ENCODE measurements around the gene TRMT5. TPM values are rescaled to one million over a fixed set of nuclear protein-coding genes. Genes with fewer than 3 reads are reported as not detected.

Gene TRMT5
- total and polyA plus RNA-seq, 2 of the 4 experiments (the other 2 are of a cell fraction), result 5.0 to 10.4 TPM

DNA sequence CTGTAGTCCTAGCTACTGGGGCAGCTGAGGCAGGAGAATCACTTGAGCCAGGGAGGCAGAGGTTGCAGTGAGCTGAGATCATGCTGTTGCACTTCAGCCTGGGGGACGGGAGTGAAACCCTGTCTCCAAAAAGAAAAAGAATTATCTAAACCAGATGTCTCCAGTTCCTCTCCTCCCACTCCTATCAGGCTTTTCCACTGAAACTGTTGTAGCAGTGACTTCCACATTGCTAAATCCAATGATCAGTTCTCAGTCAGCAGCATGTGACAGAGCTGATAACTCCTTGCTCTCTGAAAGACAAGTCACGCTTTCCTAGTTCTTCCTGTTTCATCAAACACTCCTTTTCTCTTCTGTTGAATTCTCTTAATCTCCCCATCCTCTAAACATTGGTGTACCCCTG lies 8.7 kb upstream of the TRMT5 start:
- intact Hi-C loops (cut with micrococcal nuclease), result no loop called here
- CTCF ChIA-PET, result no interaction called here
- H4K8ac ChIP-seq (ENCODE audit: low read depth in 2 of 2, low read length in 2 of 2), result no peak overlapping the region
- ATAC-seq (ENCODE audit: low read depth), result peak; percentile 21; the same call in 1 of the 2 replicates
- H3K4me3 ChIP-seq (ENCODE audit: insufficient read depth, low read depth, low read length), result no peak overlapping the region
- no peak overlapping the region for H3K23ac ChIP-seq (ENCODE audit: low read depth, low read length)
- H2BK5ac ChIP-seq (ENCODE audit: low read depth, low read length, poor library complexity, severe bottlenecking), result no peak overlapping the region
- H2AFZ ChIP-seq (replicated peaks; ENCODE audit: low read length, poor library complexity), result no peak overlapping the region
- TF ChIP-seq RCOR1 (IDR thresholded peaks at IDR 0.05; ENCODE audit: insufficient replicate concordance, low read length) (no peak), RFX5 (IDR thresholded peaks at IDR 0.05; ENCODE audit: low read depth, low read length) (no peak), FOS (IDR thresholded peaks at IDR 0.05; ENCODE audit: low read depth, low read length) (no peak), MAFK (IDR thresholded peaks at IDR 0.05; ENCODE audit: low read depth, low read length) (no peak), USF2 (IDR thresholded peaks at IDR 0.05; ENCODE audit: low read depth, low read length) (no peak), CEBPB (IDR thresholded peaks at IDR 0.05; ENCODE audit: low read depth, low read length) (no peak), MXI1 (IDR thresholded peaks at IDR 0.05; ENCODE audit: borderline replicate concordance, low read depth, low read length) (no peak)
- H4K20me1 ChIP-seq (ENCODE audit: insufficient read depth, low read length), result no peaks in the 10 kb centered on the region
- POLR2A ChIA-PET (ENCODE audit: unreplicated experiment), result no interaction called here
- no peak overlapping the region for H2BK20ac ChIP-seq (ENCODE audit: low read depth, low read length)
- no peak overlapping the region for H3K4me2 ChIP-seq (ENCODE audit: low read depth, low read length)
- peaks cover 10 to 50% of the 10 kb centered on the region in 2 experiments; a peak in 3 of 4 replicates for H3K79me1 ChIP-seq (ENCODE audit: low read depth in 1 of 2, low read length in 2 of 2)
- no peak overlapping the region for H3K56ac ChIP-seq (ENCODE audit: extremely low read depth, insufficient read depth, low read length)
- no peak overlapping the region for H2BK15ac ChIP-seq (ENCODE audit: low read depth, low read length)
- H2AK5ac ChIP-seq (ENCODE audit: low read depth, low read length), result no peak overlapping the region
- no peak overlapping the region for H4K91ac ChIP-seq (ENCODE audit: insufficient read depth, low read depth, low read length)
- in situ Hi-C loops (cut with MboI; ENCODE audit: low sequenced_read_pairs), result loop anchor here (25.0 kb wide), 1 partner anchor 352 kb away; the partner anchor contains the start of gene SIX1
- H3K9me1 ChIP-seq (ENCODE audit: insufficient read depth, low read length), result peaks cover 10% of the 10 kb centered on the region
- peaks cover 3% of the 10 kb centered on the region; the same call in 1 of the 2 replicates for H3K4me1 ChIP-seq (ENCODE audit: control insufficient read depth, insufficient read depth, low read length)
- no peak overlapping the region for H2AK9ac ChIP-seq (replicated peaks; ENCODE audit: low read depth, low read length, poor library complexity)
- WGBS, 2 experiments (ENCODE audit: extremely low coverage in 2 of 2, insufficient read length in 1 of 2), result 100% methylated on average over 2 of the region's 2 CpGs; no CpG with 5 or more reads in 1 of the 2 experiments
- H2BK120ac ChIP-seq (ENCODE audit: low read depth, low read length), result no peak overlapping the region
- dilution Hi-C loops (cut with HindIII; ENCODE audit: low sequenced_read_pairs, unreplicated experiment), result no loop called here
- no peak overlapping the region for H3K4ac ChIP-seq (ENCODE audit: low read depth, low read length)
- peaks cover 25% of the 10 kb centered on the region for H3K36me3 ChIP-seq (ENCODE audit: control insufficient read depth, insufficient read depth, low read length)
- DNase-seq, result peak; percentile 21
- no peaks in the 10 kb centered on the region for H3K9me3 ChIP-seq (ENCODE audit: control insufficient read depth, insufficient read depth, low read length)
- no peak overlapping the region for H3K27ac ChIP-seq (ENCODE audit: insufficient read depth, low read length)
- no peak overlapping the region for H4K5ac ChIP-seq (ENCODE audit: low read depth, low read length)
- H3K9ac ChIP-seq (ENCODE audit: low read depth, low read length), result no peak overlapping the region
- no peak overlapping the region for H3K14ac ChIP-seq (replicated peaks; ENCODE audit: low read depth, low read length)
- H3K18ac ChIP-seq (ENCODE audit: low read depth, low read length), result no peak overlapping the region
- no TSS peak for BruUV-seq (replicated peaks)
- no peaks in the 10 kb centered on the region for H3K27me3 ChIP-seq (ENCODE audit: control insufficient read depth, insufficient read depth, low read length)

Data from IMR-90 (cell line).